ENCODE measurements around the gene LY6G6D.

LY6G6D gene

GRCh38 chr6:31719001-31719400 lies 3.9 kb downstream of the LY6G6D start:
- DNase-seq (ENCODE audit: low read depth in 2 of 2) = no peak

DNA sequence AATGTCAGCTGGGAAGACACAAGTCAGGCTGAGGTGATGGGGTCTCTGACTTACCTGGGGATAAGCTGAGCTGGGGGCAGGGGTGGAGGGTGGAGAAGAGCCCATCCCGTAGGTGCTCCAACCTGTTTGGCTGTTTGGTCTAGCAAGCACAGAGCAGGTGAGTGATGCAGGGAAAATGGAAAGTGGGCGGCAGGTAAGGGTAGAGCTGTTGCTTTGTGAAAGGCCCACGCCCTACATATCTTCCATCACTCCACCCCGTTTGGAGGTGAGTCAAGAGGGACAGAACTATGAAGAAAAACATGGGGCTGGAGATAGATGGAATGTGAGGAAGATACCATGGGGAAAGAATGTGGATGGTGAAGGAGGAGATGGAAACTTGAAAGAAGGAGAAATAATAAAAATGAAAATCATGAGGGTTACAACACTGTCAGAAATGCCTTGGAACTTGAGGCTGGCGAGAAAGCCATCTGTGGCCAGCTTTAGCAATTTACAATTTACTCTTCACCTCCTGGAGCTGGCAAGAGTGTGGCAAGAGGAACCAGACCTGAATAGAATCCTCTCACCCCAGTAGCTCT lies 5.1 kb downstream of the LY6G6D start:
- DNase-seq (ENCODE audit: low read depth in 2 of 2) = no peak

DNA sequence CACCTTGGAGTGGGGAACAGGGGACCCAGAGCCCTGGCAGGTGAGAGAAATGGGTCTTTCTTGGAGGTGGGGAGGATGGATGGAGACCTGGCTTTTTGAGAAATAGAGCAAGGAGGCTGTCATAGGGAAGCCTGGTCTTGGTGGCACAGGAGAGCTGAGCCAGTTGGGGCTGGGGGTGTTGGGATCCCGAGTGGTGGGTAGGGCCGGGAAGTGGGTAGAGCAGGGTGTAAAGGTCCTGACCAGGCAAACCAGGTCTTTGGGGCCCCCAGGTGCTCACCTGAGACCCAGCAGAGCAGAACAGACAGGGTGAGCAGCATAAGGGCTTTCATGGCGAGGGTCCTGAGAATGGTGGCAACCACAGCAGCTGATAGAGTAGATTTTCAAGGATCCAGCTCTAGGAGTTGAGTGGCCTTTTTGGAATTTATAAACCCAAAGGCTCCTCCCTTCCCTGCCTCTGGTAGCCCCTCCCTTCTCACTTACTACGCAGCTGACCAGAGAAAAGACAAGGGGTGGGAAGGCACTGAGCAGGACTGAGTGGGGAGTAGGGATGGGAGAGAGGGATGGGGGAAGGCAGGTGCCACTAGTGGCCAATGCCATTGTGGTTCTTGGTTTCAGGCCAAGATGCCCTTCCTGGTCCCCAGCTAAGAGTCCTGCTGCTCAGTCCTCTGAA lies 6.3 kb downstream of the LY6G6D start, which contains the start of gene LY6G6C:
LY6G6C (minus strand) TSS at position 396 of the 670 bp plus-strand sequence; CDS start at position 329, 67 bp downstream.
- no peak for DNase-seq (ENCODE audit: low read depth in 2 of 2)

GRCh38 chr6:31722173-31722572 lies 7.0 kb downstream of the LY6G6D start:
- DNase-seq (ENCODE audit: low read depth in 2 of 2) = no peak

GRCh38 chr6:31723245-31723979 lies 8.3 kb downstream of the LY6G6D start, which contains the start of gene MPIG6B:
MPIG6B (plus strand) TSS chr6:31723373; CDS start chr6:31723384, 11 bp downstream.
- no peak for DNase-seq (ENCODE audit: low read depth in 2 of 2)

DNA sequence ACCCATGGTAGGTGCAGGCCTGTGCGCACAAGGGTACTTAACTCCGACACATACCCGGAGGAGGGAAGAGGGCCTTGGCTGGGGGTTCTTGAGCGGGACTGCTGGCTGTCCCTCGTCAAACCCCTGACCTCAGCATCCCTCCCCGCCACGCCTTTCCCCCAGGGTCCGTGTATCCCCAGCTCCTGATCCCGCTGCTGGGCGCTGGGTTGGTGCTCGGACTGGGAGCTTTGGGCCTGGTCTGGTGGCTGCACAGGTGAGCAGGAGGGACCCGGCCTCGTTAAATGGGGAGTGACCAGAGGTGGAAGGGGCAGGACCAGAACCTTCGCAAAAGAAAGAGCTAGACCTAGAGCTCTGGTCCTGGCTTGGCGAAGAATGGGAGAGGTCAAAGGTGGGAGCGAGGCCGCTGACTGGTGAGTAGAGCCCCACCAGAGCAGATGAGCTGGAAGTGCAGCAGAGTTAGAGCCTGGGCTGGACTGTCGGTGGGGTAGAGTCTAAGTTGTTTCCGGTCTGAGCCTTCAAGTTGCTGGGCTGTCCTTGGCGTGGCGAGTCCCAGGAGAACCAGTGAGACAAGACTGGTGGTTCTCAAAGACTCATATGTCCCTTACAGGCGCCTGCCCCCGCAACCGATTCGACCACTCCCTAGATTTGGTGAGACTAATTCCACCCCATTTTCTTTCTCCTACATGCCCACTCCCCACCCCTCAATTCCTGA lies 9.0 kb downstream of the LY6G6D start:
- no peak for DNase-seq (ENCODE audit: low read depth in 2 of 2)

DNA sequence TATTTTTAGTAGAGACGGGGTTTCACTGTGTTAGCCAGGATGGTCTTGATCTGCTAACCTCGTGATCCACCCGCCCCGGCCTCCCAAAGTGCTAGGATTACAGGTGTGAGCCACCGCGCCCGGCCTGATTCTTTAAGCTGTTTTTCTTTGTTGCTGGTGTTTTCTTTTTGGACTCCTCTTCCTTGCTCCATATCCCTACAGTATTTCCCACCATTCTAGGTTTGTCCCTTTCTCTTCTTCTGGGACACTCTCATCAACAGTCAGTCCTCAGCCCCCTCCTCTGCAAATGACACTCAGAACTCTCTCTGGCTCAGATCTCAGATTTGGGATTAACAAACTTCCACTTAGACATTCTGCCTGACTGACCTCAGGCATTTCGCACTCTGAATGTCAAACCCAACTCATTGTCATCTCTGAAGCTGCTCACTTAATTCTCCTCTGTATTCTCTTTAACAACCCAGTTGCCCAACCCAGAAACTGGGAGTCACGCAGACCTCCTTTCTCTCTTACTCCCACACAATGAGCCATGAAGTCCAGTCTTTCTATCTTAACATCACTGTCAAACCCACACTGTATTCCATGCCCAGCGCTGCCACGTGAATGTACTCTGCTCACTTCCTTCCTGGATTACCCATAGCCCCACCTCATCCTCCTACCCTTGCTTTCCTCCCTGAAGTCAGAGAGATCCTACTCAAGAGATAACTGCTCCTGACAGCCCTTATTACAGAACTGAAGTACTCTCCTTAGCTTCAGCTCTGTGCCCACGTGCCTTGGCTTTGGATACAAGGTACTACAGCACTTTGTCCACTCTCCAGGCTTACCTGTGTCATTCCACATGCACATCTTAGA lies 10.6 kb downstream of the LY6G6D start:
- DNase-seq (ENCODE audit: low read depth in 2 of 2) = no peak

GRCh38 chr6:31727034-31727716 lies 12.0 kb downstream of the LY6G6D start:
- no peak for DNase-seq (ENCODE audit: low read depth in 2 of 2)

DNA sequence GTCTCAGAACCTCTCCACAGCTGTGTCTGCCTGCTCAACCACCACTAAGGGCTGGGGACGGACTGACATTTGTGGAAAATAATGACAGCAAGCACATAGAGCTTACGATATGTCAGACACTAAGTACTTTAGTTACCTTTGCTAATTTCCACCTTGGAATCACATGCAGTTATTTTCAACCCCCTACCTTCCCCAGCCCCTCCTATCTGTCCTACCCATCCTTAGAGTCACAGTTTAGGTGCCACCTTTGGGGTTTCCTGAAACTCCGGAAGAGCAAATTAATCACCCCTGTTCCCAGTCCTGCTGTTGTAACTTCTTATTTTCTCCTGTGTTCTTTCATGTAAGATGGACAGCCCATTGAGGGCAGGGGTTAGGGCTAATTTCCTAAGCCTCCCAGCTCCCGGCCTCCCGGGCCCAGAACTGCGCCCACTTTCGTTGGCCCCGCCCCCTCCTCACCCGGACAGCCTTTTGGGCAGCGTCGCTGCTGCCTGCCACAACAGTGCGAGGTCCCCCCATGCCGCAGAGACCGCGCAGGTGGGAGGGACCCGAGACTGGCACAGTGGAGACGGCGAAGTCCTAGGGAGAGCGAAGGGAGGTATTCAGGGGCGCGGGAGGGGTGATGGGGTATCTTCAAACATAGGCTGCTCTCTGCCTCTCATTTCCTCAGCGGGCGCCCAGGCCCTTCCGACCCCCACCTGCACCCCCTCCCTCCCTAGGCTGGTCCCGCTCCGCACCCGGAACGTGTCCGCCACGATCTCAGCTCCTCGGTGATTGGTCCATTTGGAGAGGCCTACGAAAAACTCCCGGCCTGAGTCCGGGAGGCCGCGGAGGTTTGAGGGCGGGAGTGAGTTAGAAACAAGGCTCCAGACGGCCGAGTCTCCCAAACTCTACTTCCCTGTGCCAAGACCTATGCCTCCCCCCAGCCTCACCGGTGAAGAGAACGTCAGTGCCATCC lies 12.8 kb downstream of the LY6G6D start:
- DNase-seq (ENCODE audit: low read depth in 2 of 2) = no peak

DNA sequence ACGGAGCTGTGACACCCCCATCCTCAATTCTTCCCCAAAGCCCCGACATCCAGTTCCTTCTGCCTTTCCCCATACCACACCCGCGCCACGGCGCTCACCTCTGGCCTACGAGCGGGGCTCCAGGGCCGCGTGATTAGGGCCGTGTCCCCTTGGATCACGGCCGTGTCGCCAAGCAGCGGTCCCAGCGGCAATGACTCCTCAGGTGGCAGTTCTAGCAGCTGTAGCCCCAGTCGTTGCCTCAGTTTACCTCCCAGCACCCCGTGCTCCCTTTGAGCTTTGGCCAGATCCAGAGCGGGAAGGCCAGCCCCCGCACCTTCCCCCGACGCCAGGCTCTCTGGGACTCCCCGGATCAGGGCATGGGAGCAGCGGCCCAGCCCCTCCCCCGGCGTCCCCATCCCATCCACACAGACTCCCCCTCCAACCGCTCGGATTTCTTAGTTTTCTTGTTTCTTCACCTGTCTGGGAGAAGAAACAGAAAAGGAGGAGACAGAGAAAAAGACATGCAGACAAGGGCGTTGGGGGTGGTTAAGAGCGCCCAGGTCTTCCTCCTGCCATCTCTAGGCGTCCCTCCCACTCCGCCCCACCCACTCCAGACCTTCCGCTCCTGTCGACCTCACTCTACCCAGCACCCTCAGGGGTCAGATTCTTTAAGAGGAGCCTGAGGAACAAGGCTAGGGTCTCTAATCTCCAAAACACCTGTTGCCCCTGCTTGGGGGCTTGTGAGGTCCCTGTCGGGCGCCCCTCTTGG lies 13.8 kb downstream of the LY6G6D start, which contains the start of gene DDAH2:
DDAH2 (minus strand) TSS at position 533 of the 748 bp plus-strand sequence; CDS start at position 395, 138 bp downstream.
- DNase-seq (ENCODE audit: low read depth in 2 of 2) = no peak

DNA sequence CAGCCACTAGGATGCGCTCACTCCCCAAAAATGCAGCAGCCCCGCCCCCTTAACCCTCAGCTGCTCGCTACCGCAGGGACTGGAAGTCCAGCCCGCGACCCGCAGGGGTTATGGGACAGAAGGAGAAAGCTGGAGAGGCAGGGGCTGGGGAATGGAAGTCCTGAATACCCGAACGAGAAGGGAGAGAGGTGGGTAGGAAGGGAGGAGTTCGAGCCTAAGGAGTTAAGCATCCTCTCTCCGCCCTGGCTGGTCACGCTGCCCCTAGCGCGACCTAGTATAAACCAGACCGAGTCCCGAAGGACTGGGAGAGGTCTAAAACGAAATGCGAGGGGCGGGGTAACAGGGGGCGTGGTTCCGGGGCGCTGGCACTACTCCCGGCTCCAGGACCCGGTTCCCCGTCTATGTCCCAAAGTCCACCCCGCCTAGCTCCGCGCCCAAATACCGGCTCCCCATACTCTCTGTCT lies 14.4 kb downstream of the LY6G6D start:
- DNase-seq (ENCODE audit: low read depth in 2 of 2) = peak; percentile 70 to 72

GRCh38 chr6:31729979-31730630 lies 15.0 kb downstream of the LY6G6D start:
- DNase-seq (ENCODE audit: low read depth in 2 of 2) = peak; percentile 36 to 54

DNA sequence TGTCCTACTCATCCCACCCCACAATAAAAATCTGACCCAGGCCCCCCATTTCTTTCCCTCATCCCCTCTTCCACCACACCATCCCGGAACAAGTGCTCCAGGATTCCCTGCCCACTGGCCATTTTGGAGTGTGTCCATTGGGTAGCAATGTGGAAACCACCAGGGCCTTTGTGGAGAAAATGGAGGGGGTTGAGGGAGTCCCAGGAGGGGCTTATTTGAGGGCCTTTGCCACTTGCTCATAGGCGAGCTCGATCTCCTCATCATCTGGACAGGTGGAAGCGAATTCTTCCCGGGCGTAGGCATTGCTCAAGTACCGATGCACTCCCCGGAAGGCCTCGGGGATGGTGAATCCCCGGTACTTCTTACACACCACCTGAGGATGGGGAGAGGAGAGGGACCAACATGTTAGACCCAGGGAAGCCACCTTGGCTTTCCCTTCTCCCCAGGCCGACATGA lies 15.5 kb downstream of the LY6G6D start:
- no peak for DNase-seq (ENCODE audit: low read depth in 2 of 2)

DNA sequence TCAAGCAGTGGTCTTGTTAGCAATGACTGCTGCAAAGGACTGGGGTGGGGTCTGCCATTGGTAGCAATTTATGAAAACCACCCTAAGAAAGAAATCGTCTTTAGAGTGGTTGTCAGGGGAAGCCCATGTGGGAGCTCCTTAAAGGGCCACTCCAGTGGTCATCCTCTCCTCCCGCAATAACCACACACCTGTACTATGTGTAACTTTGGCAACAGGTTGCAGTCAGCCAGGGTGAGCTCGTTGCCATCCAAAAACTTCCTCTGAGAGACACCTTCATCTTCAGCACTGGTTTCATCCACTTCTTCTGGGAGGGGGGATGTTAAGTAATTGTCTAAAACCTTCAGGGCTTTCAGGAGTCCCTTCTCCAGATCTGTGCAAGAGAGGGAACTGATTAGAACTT lies 16.9 kb downstream of the LY6G6D start:
- DNase-seq (ENCODE audit: low read depth in 2 of 2) = no peak

DNA sequence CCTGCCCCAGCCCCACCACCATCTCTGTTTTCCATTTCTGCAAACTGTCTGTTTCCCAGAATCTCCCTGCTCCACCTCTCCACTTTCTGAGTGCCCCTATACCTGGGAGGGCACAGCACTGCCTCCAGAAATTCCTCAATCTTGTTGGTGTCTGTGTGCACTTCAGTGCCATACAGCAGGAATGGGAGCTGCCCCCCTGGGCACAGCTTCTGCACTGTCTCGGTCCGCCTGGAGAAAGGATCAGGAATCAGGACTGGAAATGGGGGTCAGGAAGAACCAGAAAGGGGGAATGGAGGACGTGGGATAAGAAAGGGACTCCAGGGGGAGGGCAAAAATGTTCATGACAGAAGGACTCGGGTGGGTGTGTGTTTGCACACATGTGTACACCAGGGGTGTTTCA lies 18.6 kb downstream of the LY6G6D start:
- DNase-seq (ENCODE audit: low read depth in 2 of 2) = no peak

GRCh38 chr6:31734247-31734820 lies 19.2 kb downstream of the LY6G6D start:
- DNase-seq (ENCODE audit: low read depth in 2 of 2) = no peak

DNA sequence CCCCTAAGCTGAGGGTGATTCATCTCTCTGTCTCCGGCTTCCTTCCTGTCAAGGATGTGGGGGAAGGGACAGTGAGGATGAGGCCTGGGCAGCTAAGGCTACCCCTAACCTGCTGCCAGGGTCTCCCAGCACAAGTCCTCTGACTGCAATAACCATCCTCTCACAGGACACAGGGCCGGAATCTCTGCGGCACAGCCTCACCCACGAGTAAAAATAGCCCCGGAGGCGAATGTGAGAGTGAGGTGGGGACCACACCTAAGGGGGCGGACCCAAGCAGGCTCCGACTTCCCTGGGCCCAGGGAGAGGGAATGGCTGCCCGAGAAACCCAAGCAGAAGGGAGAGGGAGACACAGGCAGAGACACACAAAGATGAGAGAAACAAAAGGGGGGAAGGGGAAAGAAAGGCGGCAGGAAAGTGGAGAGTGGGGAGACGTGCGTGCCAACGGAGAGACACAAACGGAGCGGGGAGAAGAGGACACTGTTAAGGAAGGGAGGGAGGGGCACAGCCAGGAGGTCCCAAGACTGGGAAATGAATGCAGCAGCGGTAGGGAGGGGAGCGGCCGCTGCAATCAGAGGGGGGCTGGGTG lies 19.8 kb downstream of the LY6G6D start:
- peak in 1 of 2 donors; percentile 25 for DNase-seq (ENCODE audit: low read depth in 2 of 2)
